IPS-20b (cell line): ENCODE data around the gene CNOT6.
"Not testable (repeated sequence)": the region's sequence is repeated elsewhere in the genome, so short reads cannot be mapped to it uniquely, and the experiment has no call there.

Source experiments
- H3K27ac ChIP-seq: one replicate; pipeline ENCODE4 v1.5.1; 2013; ENCODE audit warnings: low read length
- H3K27me3 ChIP-seq: 2 replicates; pipeline ENCODE4 v1.6.1; 2013; ENCODE audit warnings: mild to moderate bottlenecking, low read length, inconsistent platforms; ENCODE audit not compliant: insufficient read depth
- H3K36me3 ChIP-seq: 2 replicates; pipeline ENCODE4 v1.6.1; 2013; ENCODE audit warnings: low read depth, mild to moderate bottlenecking, inconsistent platforms, low read length, moderate library complexity; ENCODE audit not compliant: insufficient read depth
- H3K4me1 ChIP-seq: 2 replicates; pipeline ENCODE4 v1.6.1; 2013; ENCODE audit warnings: mild to moderate bottlenecking, control low read depth, inconsistent platforms, low read length, moderate library complexity; ENCODE audit not compliant: insufficient read depth
- H3K4me3 ChIP-seq: 2 replicates; pipeline ENCODE4 v1.5.1; 2013; ENCODE audit warnings: mild to moderate bottlenecking, low read length, inconsistent platforms
- H3K9ac ChIP-seq: 2 replicates; pipeline ENCODE4 v1.6.1; 2013; ENCODE audit warnings: low read depth, mild to moderate bottlenecking, inconsistent platforms, low read length, moderate library complexity
- H3K9me3 ChIP-seq: 2 replicates; pipeline ENCODE4 v1.6.1; 2013; ENCODE audit warnings: mild to moderate bottlenecking, low read depth, low read length, inconsistent platforms; ENCODE audit not compliant: insufficient read depth

Gene CNOT6

GRCh38 chr5:180494060-180494509, at the start of gene CNOT6:
CNOT6 (plus strand) TSS chr5:180494379; CDS start chr5:180529277, 34,898 bp downstream.
- H3K36me3 ChIP-seq: peaks cover 33% of the 10 kb centered on the region
- peaks cover 17% of the 10 kb centered on the region; the same call in 1 of the 2 replicates for H3K4me1 ChIP-seq
- H3K27ac ChIP-seq: peak within 1 kb of the TSS; percentile 77
- H3K9ac ChIP-seq: peak within 1 kb of the TSS; percentile 88
- no peaks in the 10 kb centered on the region for H3K9me3 ChIP-seq
- no peaks in the 10 kb centered on the region for H3K27me3 ChIP-seq
- H3K4me3 ChIP-seq: peak within 1 kb of the TSS; percentile 96

- H3K36me3 ChIP-seq: no peaks in the 10 kb centered on the region
These were observed 39.4 kb upstream of the CNOT6 start for GRCh38 chr5:180454752-180455151.

GRCh38 chr5:180455872-180456271, 38.3 kb upstream of the CNOT6 start:
- Histone ChIP-seq H3K36me3 (no peaks in the 10 kb centered on the region), H3K27ac (no peak overlapping the region), H3K27me3 (no peaks in the 10 kb centered on the region)

More at GRCh38 chr5:180454752-180455151, 39.4 kb upstream of the CNOT6 start:
- Histone ChIP-seq H3K27ac (no peak overlapping the region), H3K27me3 (no peaks in the 10 kb centered on the region), H3K9me3 (peaks cover 5% of the 10 kb centered on the region), H3K4me3 (no peak overlapping the region), H3K9ac (no peak overlapping the region), H3K4me1 (no peaks in the 10 kb centered on the region)

GRCh38 chr5:180456792-180457191, 37.4 kb upstream of the CNOT6 start:
- H3K4me3 ChIP-seq: no peak overlapping the region
- H3K27me3 ChIP-seq: no peaks in the 10 kb centered on the region
- no peak overlapping the region for H3K27ac ChIP-seq
- no peak overlapping the region for H3K9ac ChIP-seq
- no peaks in the 10 kb centered on the region for H3K4me1 ChIP-seq
- peaks cover 5% of the 10 kb centered on the region for H3K9me3 ChIP-seq
- no peaks in the 10 kb centered on the region for H3K36me3 ChIP-seq

More at GRCh38 chr5:180455872-180456271, 38.3 kb upstream of the CNOT6 start:
- no peak overlapping the region for H3K4me3 ChIP-seq
- H3K9ac ChIP-seq: no peak overlapping the region
- peaks cover 5% of the 10 kb centered on the region for H3K9me3 ChIP-seq
- H3K4me1 ChIP-seq: no peaks in the 10 kb centered on the region

- H3K9ac ChIP-seq, H3K36me3 ChIP-seq, H3K27ac ChIP-seq, H3K9me3 ChIP-seq, H3K27me3 ChIP-seq, H3K4me3 ChIP-seq, H3K4me1 ChIP-seq: not testable (repeated sequence)
These were observed 35.1 kb upstream of the CNOT6 start for GRCh38 chr5:180458852-180459673.

- not testable (repeated sequence) for H3K4me1 ChIP-seq, H3K9me3 ChIP-seq, H3K9ac ChIP-seq, H3K27me3 ChIP-seq, H3K36me3 ChIP-seq, H3K4me3 ChIP-seq, H3K27ac ChIP-seq
These were observed 34.5 kb upstream of the CNOT6 start for GRCh38 chr5:180459674-180460142.

GRCh38 chr5:180460834-180461233, 33.3 kb upstream of the CNOT6 start:
- H3K27me3 ChIP-seq: no peaks in the 10 kb centered on the region
- H3K27ac ChIP-seq: no peak overlapping the region
- no peaks in the 10 kb centered on the region for H3K4me1 ChIP-seq
- no peak overlapping the region for H3K4me3 ChIP-seq
- no peaks in the 10 kb centered on the region for H3K36me3 ChIP-seq
- H3K9me3 ChIP-seq: peaks cover 5% of the 10 kb centered on the region
- no peak overlapping the region for H3K9ac ChIP-seq

- Histone ChIP-seq H3K9me3 (peaks cover 5% of the 10 kb centered on the region), H3K9ac (no peak overlapping the region), H3K4me1 (no peaks in the 10 kb centered on the region), H3K27ac (no peak overlapping the region), H3K27me3 (no peaks in the 10 kb centered on the region), H3K4me3 (no peak overlapping the region), H3K36me3 (no peaks in the 10 kb centered on the region)
These were observed 32.9 kb upstream of the CNOT6 start for GRCh38 chr5:180461303-180461702.

- H3K27me3 ChIP-seq: no peaks in the 10 kb centered on the region
- no peak overlapping the region for H3K9ac ChIP-seq
- no peak overlapping the region for H3K4me3 ChIP-seq
- H3K9me3 ChIP-seq: peaks cover 3% of the 10 kb centered on the region
- H3K36me3 ChIP-seq: no peaks in the 10 kb centered on the region
- no peaks in the 10 kb centered on the region for H3K4me1 ChIP-seq
- no peak overlapping the region for H3K27ac ChIP-seq
These were observed 30.8 kb upstream of the CNOT6 start for GRCh38 chr5:180463216-180463900.

GRCh38 chr5:180463916-180464602, 30.1 kb upstream of the CNOT6 start:
- Histone ChIP-seq H3K4me1 (no peaks in the 10 kb centered on the region), H3K27ac (no peak overlapping the region)

GRCh38 chr5:180464603-180464970, 29.6 kb upstream of the CNOT6 start:
- no peaks in the 10 kb centered on the region; the same call in 1 of the 2 replicates for H3K9me3 ChIP-seq
- no peaks in the 10 kb centered on the region for H3K36me3 ChIP-seq
- H3K9ac ChIP-seq: no peak overlapping the region
- H3K4me1 ChIP-seq: no peaks in the 10 kb centered on the region
- no peak overlapping the region for H3K27ac ChIP-seq
- H3K4me3 ChIP-seq: no peak overlapping the region
- H3K27me3 ChIP-seq: no peaks in the 10 kb centered on the region

More at GRCh38 chr5:180463916-180464602, 30.1 kb upstream of the CNOT6 start:
- no peak overlapping the region for H3K9ac ChIP-seq
- no peaks in the 10 kb centered on the region; the same call in 1 of the 2 replicates for H3K9me3 ChIP-seq
- H3K36me3 ChIP-seq: no peaks in the 10 kb centered on the region
- no peak overlapping the region for H3K4me3 ChIP-seq
- no peaks in the 10 kb centered on the region for H3K27me3 ChIP-seq
